Calu3 (cell line): ENCODE results near the gene FOSL1. TPM values are rescaled to one million over a fixed set of nuclear protein-coding genes. Genes with fewer than 3 reads are reported as not detected.
A peak's percentile ranks its signal among the peaks of the same experiment; 100 is the strongest.

ENCODE experiments used
- BruUV-seq: library from RNA; stranded (reverse); fragments of 400-500 nt; replicated peaks from 2 replicates; lab custom pipeline; 2021; lab: Mats Ljungman, UMichigan
- CTCF ChIA-PET: fragments of 300-600 bp; sonication (Branson Sonifier 250); formaldehyde crosslinking; loops from one replicate; lab custom pipeline; 2022; ENCODE audit warnings: antibody characterized with exemption; lab: Charles Lee
- DNase-seq: peaks from one replicate; pipeline ENCODE4 v3.0.0; 2022
- H3K27ac Mint-ChIP-seq: one replicate; pipeline ENCODE4 v1.8.0; 2022; ENCODE audit warnings: mixed read lengths; ENCODE audit not compliant: unreplicated experiment
- H3K27me3 Mint-ChIP-seq: one replicate; pipeline ENCODE4 v1.8.0; 2022; ENCODE audit warnings: mixed read lengths; ENCODE audit not compliant: unreplicated experiment
- H3K36me3 Mint-ChIP-seq: one replicate; pipeline ENCODE4 v1.8.0; 2022; ENCODE audit warnings: mild to moderate bottlenecking, moderate library complexity, mixed read lengths; ENCODE audit not compliant: insufficient read depth, unreplicated experiment
- H3K4me1 Mint-ChIP-seq: one replicate; pipeline ENCODE4 v1.8.0; 2022; ENCODE audit warnings: mild to moderate bottlenecking, low read depth, mixed read lengths; ENCODE audit not compliant: unreplicated experiment
- H3K4me3 Mint-ChIP-seq: one replicate; pipeline ENCODE4 v1.8.0; 2022; ENCODE audit warnings: mild to moderate bottlenecking, low read depth, moderate library complexity, mixed read lengths; ENCODE audit not compliant: unreplicated experiment
- H3K9me3 Mint-ChIP-seq: one replicate; pipeline ENCODE4 v1.8.0; 2022; ENCODE audit warnings: low read depth, mixed read lengths; ENCODE audit not compliant: unreplicated experiment
- CTCF ChIP-seq: fragments of 200-600 bp; IDR thresholded peaks from one replicate; pipeline ENCODE4 v1.8.0; 2022; ENCODE audit warnings: antibody characterized with exemption; ENCODE audit not compliant: unreplicated experiment
- intact Hi-C: fragments of 100-400 bp; cut with micrococcal nuclease; formaldehyde crosslinking; loops from one replicate; pipeline ENCODE4 v1.10.0; 2022; ENCODE audit not compliant: unreplicated experiment
- total RNA-seq: library from RNA; stranded (reverse); gene quantifications from 2 replicates; pipeline ENCODE4 v1.2.3, GENCODE V29; 2022

Gene FOSL1
- total RNA-seq, 1 experiment from 2014 or later = 76.1 TPM

GRCh38 chr11:65873318-65874156 is 26.7 kb downstream of the FOSL1 start:
- no peak for TF ChIP-seq CTCF
- intact Hi-C loops = no loop called here
- Mint-ChIP-seq H3K4me1 (peaks cover 9% of the 10 kb centered on the region), H3K27ac (no peak overlapping the region), H3K36me3 (peaks cover 30% of the 10 kb centered on the region), H3K27me3 (peaks cover 29% of the 10 kb centered on the region), H3K9me3 (no peaks in the 10 kb centered on the region), H3K4me3 (peak overlapping the region; percentile 80)
- CTCF ChIA-PET = interaction anchor here (1.0 to 1.2 kb wide), 2 partner anchors 11 to 14 kb away, joined by 3 to 6 read pairs; partner anchors contain the start of gene MUS81
- peak; percentile 97 for DNase-seq
- no TSS peak for BruUV-seq

GRCh38 chr11:65872586-65873317 is 27.4 kb downstream of the FOSL1 start, which contains the start of gene EFEMP2:
Gene EFEMP2, minus strand, starts transcription at chr11:65872800. Its CDS starts 446 bp downstream, at chr11:65872354.
- Mint-ChIP-seq H3K9me3 (no peaks in the 10 kb centered on the region), H3K4me3 (peak within 1 kb of the TSS; percentile 80), H3K4me1 (peaks cover 9% of the 10 kb centered on the region), H3K27ac (no peak within 1 kb of the TSS), H3K27me3 (peaks cover 29% of the 10 kb centered on the region), H3K36me3 (peaks cover 29% of the 10 kb centered on the region)
- CTCF ChIA-PET = interaction anchor here (2.3 kb wide), 1 partner anchor 13 kb away, joined by 12 read pairs; the partner anchor contains the start of gene MUS81
- no TSS peak for BruUV-seq
- DNase-seq = no peak
- intact Hi-C loops = no loop called here
- no peak for TF ChIP-seq CTCF

GRCh38 chr11:65871811-65872548 is 28.2 kb downstream of the FOSL1 start:
- no peak overlapping the region for H3K4me3 Mint-ChIP-seq
- no peak for TF ChIP-seq CTCF
- H3K4me1 Mint-ChIP-seq = peaks cover 9% of the 10 kb centered on the region
- BruUV-seq = no TSS peak
- H3K36me3 Mint-ChIP-seq = peaks cover 28% of the 10 kb centered on the region
- H3K9me3 Mint-ChIP-seq = no peaks in the 10 kb centered on the region
- intact Hi-C loops = no loop called here
- no peak overlapping the region for H3K27ac Mint-ChIP-seq
- CTCF ChIA-PET = interaction anchor here (1.0 to 2.3 kb wide), 2 partner anchors 12 kb away, joined by 7 to 12 read pairs; partner anchors contain the start of gene MUS81
- peaks cover 29% of the 10 kb centered on the region for H3K27me3 Mint-ChIP-seq
- DNase-seq = no peak
